ENCODE data around the gene SERPINB3. TPM values are rescaled to one million over a fixed set of nuclear protein-coding genes. Genes with fewer than 3 reads are reported as not detected.

Gene SERPINB3
- total RNA-seq, 2 experiments from 2014 or later, result not detected

Other genes with a start within 250 kb of the SERPINB3 start
- gene VPS4B, start 239.4 kb downstream of the SERPINB3 start, total RNA-seq, result 10 to 100 TPM; 62.8 to 67.2 TPM
- gene SERPINB5, start 184.9 kb downstream of the SERPINB3 start, total RNA-seq, result not detected
- gene SERPINB12, start 119.5 kb downstream of the SERPINB3 start, total RNA-seq, result not detected
- gene SERPINB13, start 74.5 kb downstream of the SERPINB3 start, total RNA-seq, result not detected
- not detected for gene SERPINB4, start 17.6 kb downstream of the SERPINB3 start, total RNA-seq
- gene SERPINB11, start 41.1 kb upstream of the SERPINB3 start, total RNA-seq, result not detected
- not detected for gene SERPINB7, start 113.5 kb upstream of the SERPINB3 start, total RNA-seq
- not detected for gene SERPINB2, start 225.8 kb upstream of the SERPINB3 start, total RNA-seq
- gene SERPINB10, start 246.1 kb upstream of the SERPINB3 start, total RNA-seq, result not detected